Gastroesophageal sphincter (tissue), 4 donors: ENCODE results near the gene CTTNBP2. TPM values are rescaled to one million over a fixed set of nuclear protein-coding genes. Genes with fewer than 3 reads are reported as not detected.

Experiments used
- ATAC-seq: fragments of 150-250 bp; one replicate; pipeline ENCODE4 v1.9.1; 2016; ENCODE audit warnings: mild to moderate bottlenecking, moderate library complexity
- H3K27ac ChIP-seq, 4 donors: fragments of 200-600 bp; sonication (generic) in 3 of 4; 1 replicate in 3 of 4; 2 replicates in 1 of 4; pipeline ENCODE4 v1.5.1; 2016 to 2019
- H3K27me3 ChIP-seq: fragments of 200-600 bp; sonication (generic); one replicate; pipeline ENCODE4 v1.5.1; 2019
- H3K36me3 ChIP-seq, 2 donors: fragments of 200-600 bp; sonication (generic); one replicate each; pipeline ENCODE4 v1.5.1; 2019; ENCODE audit warnings: control low read depth in 1 of 2
- H3K4me1 ChIP-seq, 3 donors: fragments of 200-600 bp; sonication (generic); 1 replicate in 2 of 3; 2 replicates in 1 of 3; pipeline ENCODE4 v1.5.1; 2016 to 2019; ENCODE audit warnings: control low read depth in 2 of 3
- H3K4me3 ChIP-seq, 2 donors: fragments of 200-600 bp; sonication (generic); one replicate each; pipeline ENCODE4 v1.5.1; 2019; ENCODE audit warnings: mild to moderate bottlenecking in 1 of 2, moderate library complexity in 1 of 2
- H3K9me3 ChIP-seq, 3 donors: fragments of 200-600 bp; sonication (generic); one replicate each; pipeline ENCODE4 v1.5.1; 2017 to 2019; ENCODE audit warnings: control low read depth in 2 of 3
- CTCF ChIP-seq, 4 experiments: fragments of 200-600 bp in 2 of 4; fragments of 450-650 bp in 2 of 4; sonication (generic) in 1 of 4; IDR thresholded peaks; one replicate each; pipeline ENCODE4 v1.5.1; 2017 to 2019; ENCODE audit warnings: antibody characterized with exemption in 4 of 4, mild to moderate bottlenecking in 2 of 4, moderate library complexity in 2 of 4
- EP300 ChIP-seq: sonication (generic); formaldehyde crosslinking; IDR thresholded peaks from one replicate; pipeline ENCODE4 v1.6.1; 2017; ENCODE audit warnings: antibody characterized with exemption, mild to moderate bottlenecking
- POLR2A ChIP-seq, 2 donors: fragments of 450-650 bp; IDR thresholded peaks; one replicate each; pipeline ENCODE4 v1.6.1; 2017; ENCODE audit warnings: antibody characterized with exemption in 2 of 2, mild to moderate bottlenecking in 2 of 2, moderate library complexity in 1 of 2
- POLR2AphosphoS5 ChIP-seq: sonication (generic); formaldehyde crosslinking; IDR thresholded peaks from one replicate; pipeline ENCODE4 v1.6.1; 2017; ENCODE audit warnings: antibody characterized with exemption
- WGBS, 2 donors: methylation state at CpG; one replicate each; pipeline ENCODE4 v1.1.5; 2018; ENCODE audit warnings: low coverage in 1 of 2; 5-methylcytosine and 5-hydroxymethylcytosine counted together
- total RNA-seq, 4 donors: library from RNA; depleted of rRNA; stranded (reverse); fragments of >200 nt; gene quantifications; one replicate each; pipeline ENCODE4 v1.1.0, GENCODE V29; 2016

The CTTNBP2 gene
- total RNA-seq, 4 donors from 2014 or later: 6.1 to 17.4 (median 13.8) TPM

- H3K36me3 ChIP-seq: no peaks in the 10 kb centered on the region
- ATAC-seq: peak; percentile 55
- H3K9me3 ChIP-seq: no peaks in the 10 kb centered on the region
- H3K27ac ChIP-seq: peak overlapping the region; percentile 8 to 90 (median 86)
- H3K4me3 ChIP-seq: peak overlapping the region; percentile 73 to 97
- H3K27me3 ChIP-seq: no peaks in the 10 kb centered on the region
- peaks cover 0 to 60% (median 0%) of the 10 kb centered on the region in 3 donors for H3K4me1 ChIP-seq
- WGBS, 2 donors: 2 to 18% methylated on average over 4 to 12 of the region's 18 CpGs
- TF ChIP-seq CTCF (IDR thresholded peaks at IDR 0.05): no peak
- no peak for TF ChIP-seq EP300
- TF ChIP-seq POLR2A (IDR thresholded peaks at IDR 0.05): no peak
- TF ChIP-seq POLR2AphosphoS5: no peak
These were observed 1.3 kb downstream of the CTTNBP2 start for GRCh38 chr7:117871778-117872538.

DNA sequence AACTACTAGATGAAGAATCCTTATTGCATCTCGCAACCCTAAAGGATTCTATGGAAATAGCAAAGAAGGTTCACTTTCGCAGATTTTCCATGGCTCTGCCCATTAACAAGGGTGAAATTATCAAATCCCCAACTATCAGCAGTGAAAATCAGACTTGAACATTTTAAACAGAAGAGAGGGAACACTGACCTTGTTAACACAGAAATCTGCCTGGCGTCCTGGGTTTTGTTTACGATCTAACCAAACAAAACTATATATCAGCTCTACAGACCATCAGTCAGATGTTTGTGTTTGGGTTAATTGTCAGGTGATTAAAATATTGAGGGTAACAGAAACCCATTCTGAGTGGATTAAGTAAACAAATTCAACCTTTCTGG, 1.9 kb downstream of the CTTNBP2 start:
- no peak for ATAC-seq
- H3K4me3 ChIP-seq: peak overlapping the region; percentile 73 to 97
- H3K27me3 ChIP-seq: no peaks in the 10 kb centered on the region

GRCh38 chr7:117870448-117871130, 2.7 kb downstream of the CTTNBP2 start:
- H3K4me3 ChIP-seq: peak overlapping the region in 1 of 2 donors; percentile 97
- WGBS, 2 donors: 32 to 41% methylated on average over 3 to 6 of the region's 6 CpGs
- ATAC-seq: no peak
- no peaks in the 10 kb centered on the region for H3K36me3 ChIP-seq
- H3K4me1 ChIP-seq: peaks cover 0 to 60% (median 0%) of the 10 kb centered on the region in 3 donors
- H3K27me3 ChIP-seq: no peaks in the 10 kb centered on the region
- H3K27ac ChIP-seq: peak overlapping the region in 2 of 4 donors; percentile 31 to 90
- TF ChIP-seq POLR2A (IDR thresholded peaks at IDR 0.05) (no peak), POLR2AphosphoS5 (no peak), EP300 (no peak), CTCF (IDR thresholded peaks at IDR 0.05) (no peak)
- no peaks in the 10 kb centered on the region for H3K9me3 ChIP-seq

More for the DNA sequence above, 1.9 kb downstream of the CTTNBP2 start:
- no peaks in the 10 kb centered on the region for H3K36me3 ChIP-seq
- no peaks in the 10 kb centered on the region for H3K9me3 ChIP-seq
- peaks cover 0 to 60% (median 0%) of the 10 kb centered on the region in 3 donors for H3K4me1 ChIP-seq
- TF ChIP-seq POLR2AphosphoS5: no peak
- no peak for TF ChIP-seq EP300
- TF ChIP-seq POLR2A (IDR thresholded peaks at IDR 0.05): no peak
- no peak for TF ChIP-seq CTCF (IDR thresholded peaks at IDR 0.05)
- peak overlapping the region in 3 of 4 donors; percentile 86 to 90 (median 87) for H3K27ac ChIP-seq
- 58 to 76% methylated on average over 4 of the region's 4 CpGs for WGBS, 2 donors

DNA sequence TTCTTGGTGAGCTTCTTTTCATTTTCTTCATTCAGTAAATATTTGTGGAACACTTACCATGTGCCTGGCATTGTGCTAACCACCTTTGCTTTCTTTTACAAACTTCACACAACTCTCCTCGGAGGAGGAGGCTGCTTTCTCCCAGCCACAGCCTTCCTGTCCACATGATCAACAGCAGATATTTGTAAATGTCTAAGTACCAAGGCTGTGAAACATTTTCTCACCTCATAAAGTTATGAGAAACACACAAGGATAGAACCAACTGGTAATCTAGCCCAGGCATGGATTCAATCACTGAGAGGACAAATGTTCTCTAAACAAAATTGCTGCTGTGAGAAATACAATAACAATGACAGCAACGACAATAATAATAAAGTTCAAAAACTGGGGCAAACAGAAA, 3.9 kb downstream of the CTTNBP2 start:
- 50 to 60% methylated on average over 1 to 2 of the region's 2 CpGs for WGBS, 2 donors
- Histone ChIP-seq H3K36me3 (no peaks in the 10 kb centered on the region), H3K4me1 (peaks cover 0 to 60% (median 0%) of the 10 kb centered on the region in 3 donors), H3K27me3 (no peaks in the 10 kb centered on the region), H3K9me3 (no peaks in the 10 kb centered on the region), H3K27ac (no peak overlapping the region), H3K4me3 (no peak overlapping the region)
- TF ChIP-seq CTCF (IDR thresholded peaks at IDR 0.05): no peak
- no peak for TF ChIP-seq POLR2AphosphoS5
- no peak for TF ChIP-seq POLR2A (IDR thresholded peaks at IDR 0.05)
- TF ChIP-seq EP300: no peak
- ATAC-seq: no peak
